HepG2 (cell line): ENCODE measurements around the gene SEC14L1. TPM values are rescaled to one million over a fixed set of nuclear protein-coding genes. Genes with fewer than 3 reads are reported as not detected.

Experiments used
- ARNT2 ChIP-seq: sonication (generic); formaldehyde crosslinking; IDR thresholded peaks from 2 replicates; pipeline ENCODE4 v1.8.0; 2022; ENCODE audit warnings: mild to moderate bottlenecking, low read depth, missing genetic modification reagents, moderate library complexity
- CERS6 ChIP-seq: sonication (generic); formaldehyde crosslinking; IDR thresholded peaks from 2 replicates; pipeline ENCODE4 v1.5.0; 2020; ENCODE audit warnings: missing genetic modification reagents
- FOXA1 ChIP-seq, 2 experiments: fragments of 450-650 bp in 1 of 2; sonication (generic) in 1 of 2; formaldehyde crosslinking in 1 of 2; IDR thresholded peaks; 2 replicates each; pipeline versions ENCODE4 v1.4.0 to v1.6.1; 2016 to 2020; ENCODE audit warnings: missing genetic modification reagents in 1 of 2
- HDAC2 ChIP-seq: sonication (generic); formaldehyde crosslinking; IDR thresholded peaks from 2 replicates; pipeline ENCODE4 v1.4.0; 2020; ENCODE audit warnings: missing genetic modification reagents
- HIVEP1 ChIP-seq: sonication (generic); formaldehyde crosslinking; IDR thresholded peaks from 2 replicates; pipeline ENCODE4 v1.4.0; 2020; ENCODE audit warnings: mild to moderate bottlenecking, missing genetic modification reagents
- IRF2 ChIP-seq: IDR thresholded peaks from 2 replicates; pipeline ENCODE4 v1.6.1; 2018; ENCODE audit warnings: missing genetic modification reagents, missing compliant biosample characterization
- MED1 ChIP-seq: sonication (generic); formaldehyde crosslinking; IDR thresholded peaks from 2 replicates; pipeline ENCODE4 v1.4.0; 2020; ENCODE audit warnings: missing genetic modification reagents
- NBN ChIP-seq: fragments of 450-650 bp; conservative IDR thresholded peaks from 2 replicates; pipeline ENCODE4 v1.6.1; 2017
- PHF21A ChIP-seq: sonication (generic); formaldehyde crosslinking; IDR thresholded peaks from 2 replicates; pipeline ENCODE4 v1.5.0; 2020; ENCODE audit warnings: mild to moderate bottlenecking, missing genetic modification reagents
- SOX5 ChIP-seq: IDR thresholded peaks from 2 replicates; pipeline ENCODE4 v1.6.1; 2016; ENCODE audit warnings: borderline replicate concordance
- TERF1 ChIP-seq: sonication (generic); formaldehyde crosslinking; IDR thresholded peaks from 2 replicates; pipeline ENCODE4 v1.8.0; 2022; ENCODE audit warnings: mild to moderate bottlenecking, missing genetic modification reagents, moderate library complexity
- ZBTB7B ChIP-seq: sonication (generic); formaldehyde crosslinking; IDR thresholded peaks from 2 replicates; pipeline ENCODE4 v1.4.0; 2020; ENCODE audit warnings: missing genetic modification reagents
- ZFX ChIP-seq: sonication (generic); formaldehyde crosslinking; IDR thresholded peaks from 2 replicates; pipeline ENCODE4 v1.4.0; 2020; ENCODE audit warnings: mild to moderate bottlenecking, low read depth, missing genetic modification reagents, moderate library complexity
- ZGPAT ChIP-seq: IDR thresholded peaks from 2 replicates; pipeline ENCODE4 v1.6.1; 2016; ENCODE audit warnings: mild to moderate bottlenecking
- ZNF337 ChIP-seq: sonication (generic); formaldehyde crosslinking; IDR thresholded peaks from 2 replicates; pipeline ENCODE4 v1.5.1; 2020; ENCODE audit warnings: missing genetic modification reagents, low read depth, mild to moderate bottlenecking, borderline replicate concordance
- ZNF557 ChIP-seq: sonication (generic); formaldehyde crosslinking; IDR thresholded peaks from 2 replicates; pipeline ENCODE4 v1.4.0; 2020; ENCODE audit warnings: missing genetic modification reagents
- ZNF644 ChIP-seq: IDR thresholded peaks from 2 replicates; pipeline ENCODE4 v1.6.1; 2016; ENCODE audit warnings: low read depth
- ZNF709 ChIP-seq: sonication (generic); formaldehyde crosslinking; IDR thresholded peaks from 2 replicates; pipeline ENCODE4 v1.5.0; 2020; ENCODE audit warnings: mild to moderate bottlenecking, missing genetic modification reagents
- polyA plus RNA-seq, 8 experiments: library from polyadenylated mRNA; depleted of rRNA in 3 of 8; stranded (reverse) in 7 of 8; unstranded in 1 of 8; fragments of >200 nt; fragmentation: Illumina TruSeq in 4 of 8; extraction: Trizol in 4 of 8; gene quantifications; 2 replicates each; pipeline versions ENCODE4 v1.2.1 to v1.2.3, GENCODE V29; 2011 to 2016; ENCODE audit warnings: low read depth in 4 of 8, missing spikeins in 1 of 8, mixed read lengths in 1 of 8; ENCODE audit not compliant: insufficient read depth in 1 of 8
- total RNA-seq, 5 experiments: library from RNA; depleted of rRNA; stranded (reverse); fragments of >200 nt; fragmentation: Illumina TruSeq; extraction: Trizol; gene quantifications; 2 replicates each; pipeline ENCODE4 v1.2.3, GENCODE V29; 2016; ENCODE audit warnings: low read depth in 1 of 5
- TF ChIP-seq, protein P1 (sequence below): sonication (generic); formaldehyde crosslinking; IDR thresholded peaks from 2 replicates; pipeline ENCODE4 v1.8.0; 2022; ENCODE audit warnings: missing genetic modification reagents, mild to moderate bottlenecking, moderate library complexity, borderline replicate concordance
- TF ChIP-seq, protein P2 (sequence below): sonication (generic); formaldehyde crosslinking; IDR thresholded peaks from 2 replicates; pipeline ENCODE4 v1.4.0; 2020; ENCODE audit warnings: mild to moderate bottlenecking, missing genetic modification reagents, borderline replicate concordance

Gene SEC14L1
- total and polyA plus RNA-seq, 2 of the 13 experiments (the other 11 are each of a cell fraction or from before 2014, with no cell fraction given) = 26.3 to 43.9 TPM

DNA sequence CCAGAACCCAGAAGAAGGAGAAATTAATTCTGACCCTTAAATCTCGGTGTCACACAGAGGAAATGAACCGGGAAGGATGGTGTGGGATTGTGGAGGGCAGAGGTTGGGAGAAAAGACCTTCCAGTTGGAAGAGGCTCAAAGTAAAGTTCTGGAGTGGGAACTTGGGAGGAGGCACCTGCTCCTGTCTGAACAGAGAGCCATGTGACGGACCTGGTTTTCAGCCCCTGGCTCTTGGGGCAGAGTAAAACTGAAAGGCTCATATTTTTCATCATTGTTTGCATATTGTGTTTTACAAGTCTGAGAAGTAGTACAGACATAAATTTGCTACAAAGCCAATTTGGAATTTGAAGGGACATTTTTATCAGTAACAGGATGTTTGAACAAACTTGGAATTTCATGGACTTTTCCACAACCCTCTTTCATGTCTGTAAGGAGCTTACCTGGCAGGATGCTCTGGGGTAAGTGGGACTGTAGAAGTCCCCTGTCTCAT lies 24.4 kb upstream of the SEC14L1 start (continued):
- TF ChIP-seq FOXA1 (IDR thresholded peaks at IDR 0.05) = no peak
- TF ChIP-seq FOXA1 (CRISPR knock-in tag; IDR thresholded peaks at IDR 0.05) = 0 out of 2 replicates have a peak, but pooled peaks have one; percentile 28
- TF ChIP-seq NBN = no peak
- TF ChIP-seq ZNF644 (CRISPR knock-in tag) = no peak
- TF ChIP-seq, protein P1, sequence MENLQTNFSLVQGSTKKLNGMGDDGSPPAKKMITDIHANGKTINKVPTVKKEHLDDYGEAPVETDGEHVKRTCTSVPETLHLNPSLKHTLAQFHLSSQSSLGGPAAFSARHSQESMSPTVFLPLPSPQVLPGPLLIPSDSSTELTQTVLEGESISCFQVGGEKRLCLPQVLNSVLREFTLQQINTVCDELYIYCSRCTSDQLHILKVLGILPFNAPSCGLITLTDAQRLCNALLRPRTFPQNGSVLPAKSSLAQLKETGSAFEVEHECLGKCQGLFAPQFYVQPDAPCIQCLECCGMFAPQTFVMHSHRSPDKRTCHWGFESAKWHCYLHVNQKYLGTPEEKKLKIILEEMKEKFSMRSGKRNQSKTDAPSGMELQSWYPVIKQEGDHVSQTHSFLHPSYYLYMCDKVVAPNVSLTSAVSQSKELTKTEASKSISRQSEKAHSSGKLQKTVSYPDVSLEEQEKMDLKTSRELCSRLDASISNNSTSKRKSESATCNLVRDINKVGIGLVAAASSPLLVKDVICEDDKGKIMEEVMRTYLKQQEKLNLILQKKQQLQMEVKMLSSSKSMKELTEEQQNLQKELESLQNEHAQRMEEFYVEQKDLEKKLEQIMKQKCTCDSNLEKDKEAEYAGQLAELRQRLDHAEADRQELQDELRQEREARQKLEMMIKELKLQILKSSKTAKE = 0 out of 2 replicates have a peak, but pooled peaks have one; percentile 28
- TF ChIP-seq CERS6 = no peak
- TF ChIP-seq MED1 = peak; percentile 69
- peak; percentile 54; the same call in 1 of the 2 replicates for TF ChIP-seq ZGPAT
- 0 out of 2 replicates have a peak, but pooled peaks have one; percentile 13 for TF ChIP-seq IRF2 (CRISPR knock-in tag)
- no peak for TF ChIP-seq ZNF709 (CRISPR knock-in tag)
- 0 out of 2 replicates have a peak, but pooled peaks have one; percentile 21 for TF ChIP-seq ZBTB7B (CRISPR knock-in tag)
- TF ChIP-seq HIVEP1 = no peak
- TF ChIP-seq PHF21A = peak; percentile 49; the same call in 1 of the 2 replicates
- peak; percentile 57; the same call in 1 of the 2 replicates for TF ChIP-seq SOX5 (CRISPR knock-in tag)
- no peak for TF ChIP-seq TERF1
- TF ChIP-seq HDAC2 (CRISPR knock-in tag) = peak; percentile 50; the same call in 1 of the 2 replicates
- TF ChIP-seq ARNT2 (CRISPR knock-in tag) = no peak
- TF ChIP-seq ZNF337 (CRISPR knock-in tag) = no peak
- TF ChIP-seq, protein P2, sequence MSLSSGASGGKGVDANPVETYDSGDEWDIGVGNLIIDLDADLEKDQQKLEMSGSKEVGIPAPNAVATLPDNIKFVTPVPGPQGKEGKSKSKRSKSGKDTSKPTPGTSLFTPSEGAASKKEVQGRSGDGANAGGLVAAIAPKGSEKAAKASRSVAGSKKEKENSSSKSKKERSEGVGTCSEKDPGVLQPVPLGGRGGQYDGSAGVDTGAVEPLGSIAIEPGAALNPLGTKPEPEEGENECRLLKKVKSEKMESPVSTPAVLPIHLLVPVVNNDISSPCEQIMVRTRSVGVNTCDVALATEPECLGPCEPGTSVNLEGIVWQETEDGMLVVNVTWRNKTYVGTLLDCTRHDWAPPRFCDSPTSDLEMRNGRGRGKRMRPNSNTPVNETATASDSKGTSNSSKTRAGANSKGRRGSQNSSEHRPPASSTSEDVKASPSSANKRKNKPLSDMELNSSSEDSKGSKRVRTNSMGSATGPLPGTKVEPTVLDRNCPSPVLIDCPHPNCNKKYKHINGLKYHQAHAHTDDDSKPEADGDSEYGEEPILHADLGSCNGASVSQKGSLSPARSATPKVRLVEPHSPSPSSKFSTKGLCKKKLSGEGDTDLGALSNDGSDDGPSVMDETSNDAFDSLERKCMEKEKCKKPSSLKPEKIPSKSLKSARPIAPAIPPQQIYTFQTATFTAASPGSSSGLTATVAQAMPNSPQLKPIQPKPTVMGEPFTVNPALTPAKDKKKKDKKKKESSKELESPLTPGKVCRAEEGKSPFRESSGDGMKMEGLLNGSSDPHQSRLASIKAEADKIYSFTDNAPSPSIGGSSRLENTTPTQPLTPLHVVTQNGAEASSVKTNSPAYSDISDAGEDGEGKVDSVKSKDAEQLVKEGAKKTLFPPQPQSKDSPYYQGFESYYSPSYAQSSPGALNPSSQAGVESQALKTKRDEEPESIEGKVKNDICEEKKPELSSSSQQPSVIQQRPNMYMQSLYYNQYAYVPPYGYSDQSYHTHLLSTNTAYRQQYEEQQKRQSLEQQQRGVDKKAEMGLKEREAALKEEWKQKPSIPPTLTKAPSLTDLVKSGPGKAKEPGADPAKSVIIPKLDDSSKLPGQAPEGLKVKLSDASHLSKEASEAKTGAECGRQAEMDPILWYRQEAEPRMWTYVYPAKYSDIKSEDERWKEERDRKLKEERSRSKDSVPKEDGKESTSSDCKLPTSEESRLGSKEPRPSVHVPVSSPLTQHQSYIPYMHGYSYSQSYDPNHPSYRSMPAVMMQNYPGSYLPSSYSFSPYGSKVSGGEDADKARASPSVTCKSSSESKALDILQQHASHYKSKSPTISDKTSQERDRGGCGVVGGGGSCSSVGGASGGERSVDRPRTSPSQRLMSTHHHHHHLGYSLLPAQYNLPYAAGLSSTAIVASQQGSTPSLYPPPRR (CRISPR knock-in tag) = peak; percentile 43; the same call in 1 of the 2 replicates
- TF ChIP-seq ZFX (CRISPR knock-in tag) = no peak
- TF ChIP-seq ZNF557 (CRISPR knock-in tag) = no peak
